ENCODE results near the gene OR2V1. TPM values are rescaled to one million over a fixed set of nuclear protein-coding genes. Genes with fewer than 3 reads are reported as not detected.
A peak's percentile ranks its signal among the peaks of the same experiment; 100 is the strongest.
"Not testable (repeated sequence)": the region's sequence is repeated elsewhere in the genome, so short reads cannot be mapped to it uniquely, and the experiment has no call there.

The OR2V1 gene
- not detected for total RNA-seq
- long read RNA-seq, result 0 reads

- intact Hi-C loops (cut with DNase I), result no loop called here
- no peak for ATAC-seq (ENCODE audit: poor library complexity)
- DNase-seq, result no peak
Measured at GRCh38 chr5:181130832-181131496, at the start of gene OR2V1. Gene OR2V1 (minus strand): TSS chr5:181131169. CDS start chr5:181125304, 5,865 bp downstream.

- intact Hi-C loops (cut with DNase I); DNase-seq; ATAC-seq (ENCODE audit: poor library complexity): not testable (repeated sequence)
Measured at GRCh38 chr5:181177559-181177958, 46.6 kb upstream of the OR2V1 start.

GRCh38 chr5:181176254-181176952 is 45.4 kb upstream of the OR2V1 start:
- DNase-seq (no peak), ATAC-seq (ENCODE audit: poor library complexity) (no peak)
- intact Hi-C loops (cut with DNase I), result no loop called here

GRCh38 chr5:181173420-181174342 is 42.7 kb upstream of the OR2V1 start:
- intact Hi-C loops (cut with DNase I), result no loop called here
- DNase-seq (no peak), ATAC-seq (ENCODE audit: poor library complexity) (peak; percentile 18)

- ATAC-seq (ENCODE audit: poor library complexity) (no peak), DNase-seq (no peak)
- intact Hi-C loops (cut with DNase I), result no loop called here
Measured at GRCh38 chr5:181173027-181173419, 42.1 kb upstream of the OR2V1 start.

- DNase-seq (no peak), ATAC-seq (ENCODE audit: poor library complexity) (no peak)
- intact Hi-C loops (cut with DNase I), result no loop called here
Measured at GRCh38 chr5:181171782-181172181, 40.8 kb upstream of the OR2V1 start.

GRCh38 chr5:181170996-181171395 is 40.0 kb upstream of the OR2V1 start:
- intact Hi-C loops (cut with DNase I), result no loop called here
- no peak for ATAC-seq (ENCODE audit: poor library complexity)
- DNase-seq, result no peak

GRCh38 chr5:181170237-181170825 is 39.4 kb upstream of the OR2V1 start:
- ATAC-seq (ENCODE audit: poor library complexity) (no peak), DNase-seq (no peak)
- intact Hi-C loops (cut with DNase I), result no loop called here

GRCh38 chr5:181169459-181170236 is 38.7 kb upstream of the OR2V1 start:
- ATAC-seq (ENCODE audit: poor library complexity); DNase-seq; intact Hi-C loops (cut with DNase I): not testable (repeated sequence)

GRCh38 chr5:181168595-181169118 is 37.7 kb upstream of the OR2V1 start:
- DNase-seq (no peak), ATAC-seq (ENCODE audit: poor library complexity) (no peak)
- intact Hi-C loops (cut with DNase I), result no loop called here

- ATAC-seq (ENCODE audit: poor library complexity) (no peak), DNase-seq (no peak)
- intact Hi-C loops (cut with DNase I), result no loop called here
Measured at GRCh38 chr5:181167814-181168488, 37.0 kb upstream of the OR2V1 start.

- intact Hi-C loops (cut with DNase I), result no loop called here
- DNase-seq (no peak), ATAC-seq (ENCODE audit: poor library complexity) (no peak)
Measured at GRCh38 chr5:181166812-181167733, 36.1 kb upstream of the OR2V1 start.

GRCh38 chr5:181164076-181164952 is 33.3 kb upstream of the OR2V1 start:
- DNase-seq (no peak), ATAC-seq (ENCODE audit: poor library complexity) (no peak)
- intact Hi-C loops (cut with DNase I), result no loop called here

- DNase-seq (no peak), ATAC-seq (ENCODE audit: poor library complexity) (no peak)
- intact Hi-C loops (cut with DNase I), result no loop called here
Measured at GRCh38 chr5:181163487-181164075, 32.6 kb upstream of the OR2V1 start.

- ATAC-seq (ENCODE audit: poor library complexity) (no peak), DNase-seq (no peak)
- intact Hi-C loops (cut with DNase I), result no loop called here
Measured at GRCh38 chr5:181161534-181162175, 30.7 kb upstream of the OR2V1 start.
